DOHH2 (cell line): ENCODE results near the gene TMEM217.
"Not testable (repeated sequence)": the region's sequence is repeated elsewhere in the genome, so short reads cannot be mapped to it uniquely, and the experiment has no call there.

ENCODE experiments used
- H3F3A ChIP-seq: fragments of 200-600 bp; sonication (generic), shearing (Covaris generic); 2 replicates; pipeline ENCODE4 v1.6.0; 2016; ENCODE audit warnings: antibody characterized with exemption, mild to moderate bottlenecking; ENCODE audit not compliant: control insufficient read depth, insufficient read depth
- H3K27ac ChIP-seq: fragments of 200-600 bp; sonication (generic); 2 replicates; pipeline ENCODE4 v1.5.1; 2014; ENCODE audit warnings: low read depth, mild to moderate bottlenecking, low read length, moderate library complexity
- H3K27me3 ChIP-seq: fragments of 200-600 bp; sonication (generic); 2 replicates; pipeline ENCODE4 v1.6.1; 2014; ENCODE audit warnings: mild to moderate bottlenecking, low read length, mixed read lengths; ENCODE audit not compliant: control insufficient read depth
- H3K36me3 ChIP-seq: fragments of 200-600 bp; sonication (generic); 2 replicates; pipeline ENCODE4 v1.6.1; 2014; ENCODE audit warnings: mild to moderate bottlenecking, low read length, moderate library complexity, mixed read lengths; ENCODE audit not compliant: control insufficient read depth
- H3K4me1 ChIP-seq: fragments of 200-600 bp; sonication (generic); 2 replicates; pipeline ENCODE4 v1.6.1; 2014; ENCODE audit warnings: mild to moderate bottlenecking, low read length, mixed read lengths; ENCODE audit not compliant: control insufficient read depth
- H3K4me2 ChIP-seq: fragments of 200-600 bp; sonication (generic); 2 replicates; pipeline ENCODE4 v1.6.0; 2014; ENCODE audit warnings: mild to moderate bottlenecking, low read length, moderate library complexity
- H3K4me3 ChIP-seq: fragments of 200-600 bp; sonication (generic); 2 replicates; pipeline ENCODE4 v1.5.1; 2014; ENCODE audit warnings: mild to moderate bottlenecking, low read length, mixed read lengths
- H3K79me2 ChIP-seq: fragments of 200-600 bp; sonication (generic); 2 replicates; pipeline ENCODE4 v1.6.1; 2014; ENCODE audit warnings: mild to moderate bottlenecking, low read length, mixed read lengths; ENCODE audit not compliant: control insufficient read depth
- H3K9me2 ChIP-seq: fragments of 200-600 bp; sonication (generic); replicated peaks from 2 replicates; pipeline ENCODE4 v1.6.1; 2014; ENCODE audit warnings: mild to moderate bottlenecking, low read length, mixed read lengths; ENCODE audit not compliant: control insufficient read depth
- H3K9me3 ChIP-seq: fragments of 200-600 bp; sonication (generic); 2 replicates; pipeline ENCODE4 v1.6.1; 2014; ENCODE audit warnings: antibody characterized with exemption, low read length, mixed read lengths; ENCODE audit not compliant: control insufficient read depth, insufficient read depth
- H4K20me1 ChIP-seq: fragments of 200-600 bp; sonication (generic); 2 replicates; pipeline ENCODE4 v1.6.0; 2014; ENCODE audit warnings: low read depth, mild to moderate bottlenecking, antibody characterized with exemption, low read length, moderate library complexity; ENCODE audit not compliant: control insufficient read depth, insufficient read depth
- EZH2phosphoT487 ChIP-seq: fragments of 200-600 bp; sonication (generic); IDR thresholded peaks from 2 replicates; pipeline ENCODE4 v1.6.1; 2017; ENCODE audit warnings: borderline replicate concordance, mild to moderate bottlenecking, antibody characterized with exemption, low read length, moderate library complexity, mixed read lengths
- TF ChIP-seq, protein P1 (sequence below): fragments of 200-600 bp; sonication (generic); IDR thresholded peaks from one replicate; pipeline ENCODE4 v1.5.1; 2014; ENCODE audit warnings: antibody characterized with exemption, mild to moderate bottlenecking, low read depth, low read length; ENCODE audit not compliant: poor library complexity, severe bottlenecking

Gene TMEM217

DNA sequence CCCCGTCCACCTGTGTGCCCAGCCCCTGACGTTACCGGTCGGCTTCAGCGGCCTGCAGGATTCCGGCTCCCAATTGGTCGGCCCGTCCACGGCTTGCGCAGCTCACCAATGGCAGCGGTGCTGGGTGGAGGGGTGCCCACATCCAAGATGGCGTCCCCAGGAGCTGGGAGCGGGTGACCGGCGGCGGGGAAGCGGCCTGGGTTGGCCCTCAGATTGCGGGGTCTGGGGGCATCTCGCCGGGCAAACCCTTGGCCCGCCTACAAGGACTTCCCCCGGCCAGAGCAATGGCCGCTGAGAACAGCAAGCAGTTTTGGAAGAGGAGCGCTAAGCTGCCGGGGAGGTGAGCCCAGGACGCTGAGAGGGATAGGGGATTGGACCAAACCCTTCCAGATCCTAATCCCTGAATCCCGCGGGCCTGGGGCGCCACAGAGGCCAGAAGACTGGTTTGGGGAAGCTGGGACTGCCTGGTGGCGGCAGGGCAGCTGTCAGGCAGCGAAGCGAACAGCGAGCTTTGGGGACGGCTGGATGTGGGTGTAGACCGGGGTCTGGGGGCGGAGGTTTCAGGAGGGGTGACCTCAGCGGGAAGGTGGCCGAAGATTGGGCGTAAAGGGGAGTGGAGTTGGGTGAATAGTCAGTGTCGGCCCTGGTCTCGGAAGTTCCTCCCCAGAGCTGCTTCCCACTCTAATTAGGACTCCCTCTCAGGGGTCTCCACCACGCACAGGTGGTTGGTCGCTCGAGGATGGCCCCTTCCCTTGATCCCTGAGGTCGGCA is at the start of gene TMEM217, which contains the start of gene TBC1D22B:
TMEM217 (minus strand) TSS at position 511 of the 771 bp plus-strand sequence. CDS start 39,114 bp downstream, outside the sequence.
TBC1D22B (plus strand) TSS at position 139 of the 771 bp plus-strand sequence; CDS start at position 285, 146 bp downstream.
- H3K36me3 ChIP-seq: peaks cover 3% of the 10 kb centered on the region; the same call in 1 of the 2 replicates
- H3K9me2 ChIP-seq: no peaks in the 10 kb centered on the region
- H3K4me1 ChIP-seq: peaks cover 24% of the 10 kb centered on the region
- H3K27ac ChIP-seq: peak within 1 kb of the TSS; percentile 43
- peak within 1 kb of the TSS; percentile 90 for H3K4me3 ChIP-seq
- H4K20me1 ChIP-seq: no peaks in the 10 kb centered on the region
- H3K9me3 ChIP-seq: no peaks in the 10 kb centered on the region
- no peaks in the 10 kb centered on the region for H3K27me3 ChIP-seq
- no peak for TF ChIP-seq EZH2phosphoT487
- TF ChIP-seq, protein P1, sequence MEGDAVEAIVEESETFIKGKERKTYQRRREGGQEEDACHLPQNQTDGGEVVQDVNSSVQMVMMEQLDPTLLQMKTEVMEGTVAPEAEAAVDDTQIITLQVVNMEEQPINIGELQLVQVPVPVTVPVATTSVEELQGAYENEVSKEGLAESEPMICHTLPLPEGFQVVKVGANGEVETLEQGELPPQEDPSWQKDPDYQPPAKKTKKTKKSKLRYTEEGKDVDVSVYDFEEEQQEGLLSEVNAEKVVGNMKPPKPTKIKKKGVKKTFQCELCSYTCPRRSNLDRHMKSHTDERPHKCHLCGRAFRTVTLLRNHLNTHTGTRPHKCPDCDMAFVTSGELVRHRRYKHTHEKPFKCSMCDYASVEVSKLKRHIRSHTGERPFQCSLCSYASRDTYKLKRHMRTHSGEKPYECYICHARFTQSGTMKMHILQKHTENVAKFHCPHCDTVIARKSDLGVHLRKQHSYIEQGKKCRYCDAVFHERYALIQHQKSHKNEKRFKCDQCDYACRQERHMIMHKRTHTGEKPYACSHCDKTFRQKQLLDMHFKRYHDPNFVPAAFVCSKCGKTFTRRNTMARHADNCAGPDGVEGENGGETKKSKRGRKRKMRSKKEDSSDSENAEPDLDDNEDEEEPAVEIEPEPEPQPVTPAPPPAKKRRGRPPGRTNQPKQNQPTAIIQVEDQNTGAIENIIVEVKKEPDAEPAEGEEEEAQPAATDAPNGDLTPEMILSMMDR: no peak
- peaks cover 3% of the 10 kb centered on the region; the same call in 1 of the 2 replicates for H3F3A ChIP-seq
- peak within 1 kb of the TSS; percentile 83 for H3K4me2 ChIP-seq
- peaks cover 46% of the 10 kb centered on the region for H3K79me2 ChIP-seq

DNA sequence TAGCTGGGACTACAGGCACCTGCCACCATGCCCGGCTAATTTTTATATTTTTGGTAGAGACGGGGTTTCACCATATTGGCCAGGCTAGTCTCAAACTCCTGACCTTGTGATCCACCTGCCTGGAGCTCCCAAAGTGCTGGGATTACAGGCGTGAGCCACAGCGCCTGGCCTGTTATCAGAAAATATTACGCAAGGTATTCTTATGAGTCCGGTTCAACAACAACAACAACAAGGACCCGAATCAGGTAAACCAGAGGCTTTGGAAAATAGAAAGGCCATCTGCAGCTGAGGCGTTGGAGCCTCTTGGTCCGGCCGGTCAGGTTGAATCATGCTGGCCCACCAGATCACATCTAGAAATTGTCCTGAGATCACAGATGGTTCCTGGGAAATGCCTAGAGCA is 49.5 kb upstream of the TMEM217 start:
- H3K9me2 ChIP-seq, H4K20me1 ChIP-seq, H3K79me2 ChIP-seq, H3K9me3 ChIP-seq, H3K27me3 ChIP-seq, H3K4me2 ChIP-seq, H3K4me1 ChIP-seq, H3K4me3 ChIP-seq, H3K27ac ChIP-seq, H3F3A ChIP-seq: not testable (repeated sequence)
- peaks cover 12% of the 10 kb centered on the region for H3K36me3 ChIP-seq

DNA sequence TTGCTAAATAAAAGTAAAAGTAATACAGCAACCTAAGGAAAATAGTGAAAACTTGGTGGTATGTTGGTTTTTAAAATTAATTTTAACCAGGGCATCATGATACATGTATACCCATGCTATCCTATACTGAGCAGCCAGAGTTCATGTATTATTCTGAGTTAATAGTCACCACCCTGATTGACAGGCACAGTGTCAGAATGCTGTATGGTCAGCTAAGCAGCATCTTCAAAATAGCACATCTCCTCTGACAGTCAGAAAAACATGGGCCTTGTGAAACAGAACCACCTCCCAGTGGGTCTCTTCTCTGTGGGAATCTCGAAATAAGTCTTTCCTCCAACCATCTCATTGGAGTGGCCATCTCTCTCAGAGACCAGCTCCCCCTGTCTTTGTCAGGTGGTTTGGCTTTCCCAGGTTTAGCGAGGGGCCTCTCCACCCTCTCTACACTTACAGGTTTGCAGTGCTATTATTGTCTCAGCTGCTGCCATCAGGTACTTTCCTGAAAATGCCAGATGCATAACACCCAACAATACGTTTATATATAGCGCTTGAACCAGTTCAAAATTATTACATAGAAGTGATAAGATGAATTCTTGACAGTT is 48.8 kb upstream of the TMEM217 start:
- no peaks in the 10 kb centered on the region for H4K20me1 ChIP-seq
- TF ChIP-seq EZH2phosphoT487: no peak
- TF ChIP-seq, protein P1: no peak
- H3K4me1 ChIP-seq: no peaks in the 10 kb centered on the region
- no peaks in the 10 kb centered on the region for H3K9me2 ChIP-seq
- H3K9me3 ChIP-seq: no peaks in the 10 kb centered on the region
- peaks cover 14% of the 10 kb centered on the region for H3K36me3 ChIP-seq
- no peaks in the 10 kb centered on the region for H3K27me3 ChIP-seq
- H3F3A ChIP-seq: no peaks in the 10 kb centered on the region
- H3K4me3 ChIP-seq: no peak overlapping the region
- H3K27ac ChIP-seq: no peak overlapping the region
- H3K79me2 ChIP-seq: no peaks in the 10 kb centered on the region
- H3K4me2 ChIP-seq: no peak overlapping the region
